GM19025 (cell line): Measurements from ENCODE around the gene PXDN.

Source experiments
- ATAC-seq: cut with Tn5 transposase; IDR thresholded peaks from one replicate; pipeline ENCODE4 v1.9.1; 2021; ENCODE audit warnings: mild to moderate bottlenecking, low read depth, moderate library complexity; ENCODE audit not compliant: unreplicated experiment

PXDN gene

DNA sequence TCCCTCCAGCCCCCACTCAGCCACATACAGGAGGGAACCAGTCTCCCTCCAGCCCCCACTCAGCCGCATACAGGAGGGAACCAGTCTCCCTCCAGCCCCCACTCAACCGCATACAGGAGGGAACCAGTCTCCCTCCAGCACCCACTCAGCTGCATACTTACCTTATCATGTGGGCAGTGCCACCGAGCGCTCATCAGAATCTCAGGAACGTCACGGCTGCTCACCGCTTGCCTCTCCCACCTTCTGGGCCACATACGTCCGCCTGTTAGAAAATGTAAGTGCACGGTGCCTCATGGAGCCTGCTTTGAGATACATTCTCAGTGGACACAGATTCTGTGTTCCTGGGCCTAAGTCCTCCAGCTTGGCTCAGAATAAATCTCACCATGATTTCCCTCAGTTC lies 124.8 kb downstream of the PXDN start:
- no peak for ATAC-seq

DNA sequence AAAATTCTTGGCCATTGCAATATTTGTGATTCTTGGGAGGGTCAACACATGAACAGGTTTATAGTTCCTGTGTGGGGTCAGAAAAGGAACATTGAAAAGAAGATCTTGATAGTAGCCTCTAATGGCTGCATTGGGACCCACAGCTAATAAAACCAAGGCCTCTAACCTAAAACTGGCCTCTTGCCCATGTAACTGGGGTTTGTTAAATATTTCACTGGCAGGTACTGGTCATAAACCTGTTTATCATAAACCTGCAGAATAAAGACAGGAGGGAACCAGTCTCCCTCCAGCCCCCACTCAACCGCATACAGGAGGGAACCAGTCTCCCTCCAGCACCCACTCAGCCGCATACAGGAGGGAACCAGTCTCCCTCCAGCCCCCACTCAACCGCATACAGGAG lies 125.3 kb downstream of the PXDN start:
- ATAC-seq: no peak

DNA sequence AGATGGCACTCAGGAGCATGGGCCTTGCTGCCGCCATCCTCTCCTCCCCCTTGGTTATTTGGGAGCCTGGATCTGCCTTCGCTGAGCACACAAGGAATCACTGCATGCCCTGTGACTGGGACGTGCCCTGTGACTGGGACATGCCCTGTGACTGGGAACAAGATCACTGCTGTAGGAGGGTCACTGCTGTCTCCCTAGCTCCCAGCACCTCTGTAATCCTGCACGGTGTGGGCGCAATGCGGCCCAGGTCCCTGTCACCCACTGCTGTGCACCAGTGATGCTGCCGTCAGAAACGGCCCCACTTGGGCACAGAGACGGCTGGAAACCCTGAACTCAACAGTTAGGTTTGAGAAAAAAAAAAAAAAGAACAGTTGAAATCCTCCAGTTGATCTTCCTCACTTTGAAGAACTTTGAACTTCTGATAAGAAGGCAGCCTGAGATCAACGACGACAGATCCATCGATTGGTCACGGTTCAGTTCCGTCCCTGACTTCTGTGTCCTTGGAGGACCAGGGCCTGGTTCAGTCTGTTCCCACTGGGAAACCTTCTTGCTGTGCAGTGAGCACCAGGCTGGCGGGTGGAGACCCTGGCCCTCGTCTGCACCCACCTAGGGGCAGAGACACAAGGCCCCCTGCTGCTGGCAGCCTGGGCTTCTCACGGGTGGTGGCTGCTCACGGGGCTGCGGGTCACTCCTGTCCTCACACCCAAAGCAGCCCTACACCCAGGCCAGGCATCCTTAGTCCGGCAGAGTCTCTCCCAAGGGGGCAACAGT lies 125.9 kb downstream of the PXDN start:
- ATAC-seq: no peak

DNA sequence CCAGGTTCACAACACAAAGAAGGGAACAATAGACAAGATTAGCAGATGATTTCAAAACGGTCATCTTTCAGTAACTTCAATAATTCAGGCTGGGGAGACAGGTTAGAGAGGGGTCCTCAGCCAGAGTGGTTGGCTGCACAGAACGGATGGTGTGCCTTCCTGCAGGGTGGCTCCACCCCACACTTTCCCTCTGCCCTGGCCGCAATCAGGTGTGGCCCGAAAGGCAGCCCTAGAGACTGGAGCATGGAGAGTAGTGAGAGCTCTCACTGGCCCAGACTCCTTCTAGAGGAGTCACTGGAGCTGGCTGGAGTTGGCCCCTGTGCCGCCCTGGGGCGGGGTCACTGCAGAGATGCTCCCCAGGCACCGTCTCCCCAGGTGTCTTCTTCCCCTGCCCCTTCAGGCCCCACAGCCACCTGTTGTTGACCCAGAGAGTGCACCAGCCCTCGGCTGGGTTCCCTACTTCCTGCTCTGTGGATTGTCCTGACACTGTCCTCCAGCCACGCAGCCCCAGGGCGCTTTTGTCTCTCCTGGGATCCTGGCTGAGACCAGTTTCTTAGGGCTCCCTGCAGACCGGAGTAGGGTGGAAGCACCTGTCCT lies 126.8 kb downstream of the PXDN start:
- ATAC-seq: no peak

DNA sequence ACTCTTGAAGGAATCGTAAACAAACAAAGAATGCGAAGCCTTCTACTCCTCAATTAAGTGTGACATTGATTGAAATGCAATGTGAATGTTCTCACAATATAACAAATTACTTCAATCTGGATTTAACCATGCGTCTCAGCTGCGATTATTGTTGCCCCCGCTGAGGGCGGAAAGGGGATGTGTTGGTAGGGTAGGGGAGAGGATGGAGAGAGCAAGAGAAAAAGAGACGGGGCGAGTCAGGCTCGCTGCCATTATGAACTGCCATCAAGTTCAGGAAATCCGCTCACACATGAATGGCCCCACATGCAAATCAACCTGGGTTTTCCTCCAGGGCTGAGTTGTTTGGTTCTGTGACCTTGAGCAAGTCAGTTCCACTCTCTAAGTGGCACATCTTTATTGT lies 129.8 kb downstream of the PXDN start:
- no peak for ATAC-seq

DNA sequence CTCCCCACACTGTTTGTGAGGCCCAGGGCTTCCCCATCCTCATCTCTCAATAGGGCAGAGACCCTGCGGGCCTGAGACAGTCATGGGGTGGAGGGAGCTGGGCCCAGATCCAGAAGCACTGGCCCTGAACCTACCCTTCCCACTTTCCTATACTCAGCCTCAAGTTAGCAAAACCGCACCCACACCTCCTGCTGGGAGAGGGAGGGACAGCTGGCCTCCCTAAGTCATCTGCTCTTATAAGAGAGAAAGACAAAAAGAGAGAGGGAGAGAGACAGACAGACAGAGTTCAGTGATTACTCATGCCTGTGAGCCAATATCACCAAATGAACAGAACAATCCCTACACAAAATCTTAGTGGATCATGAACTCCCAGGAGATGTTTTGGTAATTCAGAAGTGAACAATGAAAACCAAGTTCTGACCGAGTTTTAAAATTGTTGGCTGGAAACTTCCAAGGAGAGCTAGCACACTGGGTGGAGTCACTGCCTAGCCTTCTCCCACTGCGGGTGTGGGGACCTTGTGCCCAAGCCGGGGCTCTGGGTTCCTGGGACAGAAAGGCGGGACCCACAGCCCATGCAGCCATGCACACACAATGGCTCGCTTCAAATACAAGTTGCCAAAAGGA lies 130.5 kb downstream of the PXDN start:
- ATAC-seq: no peak

DNA sequence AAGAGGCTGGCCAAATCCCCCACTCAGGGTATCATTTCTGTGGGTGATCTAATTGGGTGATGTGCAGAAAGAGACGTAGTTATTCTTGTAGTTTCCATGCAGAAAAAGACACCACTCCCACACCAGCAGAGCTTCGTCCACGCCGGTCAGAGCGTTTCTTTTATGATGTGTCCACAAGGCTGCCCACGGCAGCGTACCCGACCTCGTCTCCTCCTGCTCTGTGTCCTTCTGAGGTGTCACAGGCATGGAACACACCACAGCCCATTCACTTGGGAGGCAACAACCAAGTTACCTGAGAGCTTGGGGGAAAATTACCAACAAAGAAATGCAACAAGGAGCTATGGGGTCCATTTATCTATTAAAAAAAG lies 131.3 kb downstream of the PXDN start:
- no peak for ATAC-seq

DNA sequence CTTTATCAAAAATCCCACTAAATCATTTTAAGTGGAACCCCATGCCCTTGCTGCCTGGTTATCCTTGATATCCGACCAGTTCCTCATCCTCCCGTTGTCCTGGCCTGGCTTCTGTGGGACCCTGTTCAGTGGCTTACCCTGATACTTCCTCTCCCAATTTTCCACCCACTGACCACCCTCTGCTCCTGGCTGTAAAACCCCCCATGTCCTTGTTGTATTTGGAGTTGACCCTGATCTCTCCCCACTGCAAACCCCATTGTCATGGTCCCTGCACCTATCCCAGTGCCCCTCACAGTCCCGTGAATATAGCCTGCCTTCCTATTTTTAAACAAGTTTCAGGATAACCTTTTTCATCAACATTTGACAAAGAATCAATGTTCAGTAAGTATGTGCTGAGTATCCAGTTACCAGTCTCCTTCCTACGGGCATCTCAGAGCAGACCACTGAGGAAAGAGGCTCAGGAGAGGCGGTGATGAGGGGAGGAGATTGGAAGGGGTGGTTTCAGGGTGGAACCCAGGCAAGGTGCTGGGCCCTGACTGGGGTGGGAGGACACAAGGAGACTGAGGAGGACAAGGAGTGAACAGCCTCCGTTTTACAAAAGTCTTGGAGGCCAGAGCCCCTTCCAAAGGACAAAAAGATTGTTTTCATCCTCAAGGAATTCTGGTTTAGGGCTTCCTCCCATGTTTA lies 131.8 kb downstream of the PXDN start:
- ATAC-seq: no peak

DNA sequence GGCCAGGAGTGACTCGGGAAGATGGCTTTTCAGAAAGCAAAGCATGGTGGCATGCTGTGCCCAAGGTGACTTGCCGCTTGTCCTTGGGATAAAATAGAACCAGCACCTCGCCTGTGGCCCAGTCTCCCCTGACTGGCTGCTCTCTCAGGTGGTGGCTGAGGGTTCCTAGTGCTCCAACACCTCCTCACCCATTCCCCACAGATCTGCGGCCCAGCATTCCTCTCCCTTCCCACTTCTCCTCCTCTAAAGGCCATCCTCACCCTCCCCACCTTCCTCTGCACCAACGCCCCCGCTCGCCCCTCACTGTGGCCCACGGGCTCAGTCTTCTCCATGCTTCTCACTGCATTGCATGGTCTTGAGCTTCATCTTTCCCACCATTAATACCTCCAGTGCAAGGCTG lies 132.4 kb downstream of the PXDN start:
- no peak for ATAC-seq

DNA sequence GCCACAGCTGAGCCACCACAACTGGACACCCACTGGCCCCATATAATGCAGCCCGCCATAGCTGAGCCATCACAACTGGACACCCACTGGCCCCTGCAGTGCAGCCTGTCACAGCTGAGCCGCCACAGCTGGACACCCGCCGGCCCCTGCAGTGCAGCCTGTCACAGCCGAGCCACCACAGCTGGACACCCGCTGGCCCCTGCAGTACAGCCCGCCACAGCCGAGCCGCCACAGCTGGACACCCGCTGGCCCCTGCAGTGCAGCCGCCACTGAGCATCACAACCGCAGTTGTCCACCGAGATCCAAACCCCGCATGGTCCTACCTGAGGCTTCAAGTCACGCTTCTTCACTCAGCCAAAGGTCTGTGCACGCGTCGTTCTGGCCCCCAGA lies 134.2 kb downstream of the PXDN start:
- no peak for ATAC-seq

DNA sequence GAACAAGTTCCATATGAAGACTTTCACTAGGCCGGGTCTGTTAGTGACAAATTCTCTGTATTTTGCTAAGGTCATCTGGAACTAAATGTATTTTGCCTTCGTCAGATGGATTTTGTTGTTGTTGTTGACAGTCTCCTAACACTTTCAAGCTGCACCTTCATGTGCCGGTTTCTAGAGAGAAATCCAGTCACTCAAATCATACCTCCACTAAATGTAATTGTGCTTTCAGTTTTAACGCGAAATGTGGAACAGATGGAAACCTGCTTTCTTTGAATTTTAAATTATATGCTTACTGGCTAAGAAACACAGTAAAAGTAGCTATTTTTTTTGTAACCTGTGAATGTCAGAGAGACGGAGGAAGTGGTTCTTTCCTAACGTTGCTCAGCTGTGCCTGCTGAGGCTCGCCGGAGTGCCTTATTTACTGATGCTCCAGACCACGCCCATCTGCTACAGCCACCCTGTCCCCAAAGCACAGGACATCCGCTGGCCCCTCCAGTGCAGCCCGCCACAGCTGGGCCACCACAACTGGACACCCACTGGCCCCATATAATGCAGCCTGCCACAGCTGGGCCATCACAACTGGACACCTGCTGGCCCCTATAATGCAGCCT lies 134.7 kb downstream of the PXDN start:
- ATAC-seq: no peak

DNA sequence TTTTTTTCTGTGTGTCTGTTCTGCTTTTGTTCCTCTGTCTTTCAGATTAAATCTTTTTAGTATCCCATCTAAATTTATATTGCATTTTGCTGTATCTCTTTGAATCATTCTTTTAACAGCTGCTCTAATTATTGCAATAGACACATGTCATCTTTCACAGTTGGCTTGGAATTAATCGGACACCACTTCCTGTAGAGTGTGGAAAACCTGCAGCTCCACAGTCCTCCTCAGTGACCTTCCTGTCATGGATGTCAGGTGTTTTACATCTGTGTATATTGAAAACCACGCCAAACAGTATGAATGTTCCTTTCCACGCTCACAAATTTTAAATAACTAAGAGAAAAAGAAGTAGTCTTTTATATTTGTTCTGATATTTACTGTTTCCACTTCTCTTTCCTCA lies 135.3 kb downstream of the PXDN start:
- no peak for ATAC-seq

DNA sequence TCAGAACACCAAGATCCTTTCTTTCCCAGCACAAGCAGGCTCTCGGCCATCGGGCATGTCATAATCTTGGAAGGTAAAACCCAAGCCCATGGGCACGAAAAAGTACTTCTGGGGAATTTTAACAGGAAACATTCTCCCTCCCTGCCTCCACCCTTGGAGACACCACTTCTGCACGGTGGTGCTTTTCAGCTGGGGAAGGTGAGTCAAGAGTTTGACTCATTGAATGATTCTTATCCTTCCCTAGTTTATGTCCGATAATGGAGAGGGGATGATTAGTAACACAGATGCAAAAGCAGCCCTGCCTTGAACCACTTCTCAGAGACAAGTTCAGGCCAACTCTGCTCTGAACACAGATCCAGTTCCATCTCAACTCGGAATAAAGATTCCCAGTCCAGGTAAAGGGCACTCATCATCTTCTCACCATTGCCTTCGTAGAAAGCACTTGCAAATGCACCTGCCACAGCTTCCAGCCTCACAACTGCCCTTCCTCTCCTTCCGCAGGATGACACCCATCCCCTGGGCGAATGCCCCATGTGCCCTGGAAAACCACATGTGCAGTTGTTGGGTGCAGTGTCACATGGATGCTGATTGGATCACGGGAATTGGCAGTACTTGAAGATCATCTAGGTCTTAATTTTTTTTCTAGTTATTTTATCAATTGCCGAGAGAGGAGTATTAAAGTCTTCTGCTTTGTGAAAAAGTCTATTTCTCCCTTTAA lies 136.2 kb downstream of the PXDN start:
- ATAC-seq: no peak

DNA sequence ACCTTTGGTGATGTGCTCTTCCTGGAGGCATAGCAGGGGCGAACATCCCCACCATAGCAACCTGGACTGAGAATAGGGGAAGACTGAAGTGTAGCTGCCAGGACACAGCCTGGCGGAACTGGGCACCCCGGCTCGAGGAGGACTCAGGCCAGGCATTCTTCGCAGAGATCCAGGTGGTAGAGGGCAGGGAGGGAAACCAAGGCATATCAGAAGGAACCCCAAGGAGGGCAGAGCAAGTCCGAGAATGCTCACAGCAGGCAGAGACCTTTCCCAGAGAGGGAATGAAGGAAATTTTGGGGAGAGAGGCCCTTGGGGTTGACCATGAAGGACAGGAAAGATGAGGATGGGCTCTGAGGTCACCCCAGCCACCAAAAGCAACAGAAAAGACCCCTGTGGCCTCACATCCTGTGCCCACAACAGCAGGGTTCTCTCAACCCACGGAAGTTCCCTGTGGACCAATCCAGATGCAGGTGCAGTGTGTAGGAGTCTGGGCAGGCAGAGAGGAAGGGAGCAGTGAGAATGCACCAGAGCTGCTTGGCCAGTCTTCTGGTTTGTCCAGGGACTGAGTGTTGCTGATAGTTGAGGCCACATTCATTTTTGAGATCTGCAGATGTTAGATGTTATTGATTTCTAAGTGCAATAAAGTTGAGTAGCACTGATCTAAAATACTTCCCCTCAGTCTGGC lies 136.9 kb downstream of the PXDN start:
- no peak for ATAC-seq

DNA sequence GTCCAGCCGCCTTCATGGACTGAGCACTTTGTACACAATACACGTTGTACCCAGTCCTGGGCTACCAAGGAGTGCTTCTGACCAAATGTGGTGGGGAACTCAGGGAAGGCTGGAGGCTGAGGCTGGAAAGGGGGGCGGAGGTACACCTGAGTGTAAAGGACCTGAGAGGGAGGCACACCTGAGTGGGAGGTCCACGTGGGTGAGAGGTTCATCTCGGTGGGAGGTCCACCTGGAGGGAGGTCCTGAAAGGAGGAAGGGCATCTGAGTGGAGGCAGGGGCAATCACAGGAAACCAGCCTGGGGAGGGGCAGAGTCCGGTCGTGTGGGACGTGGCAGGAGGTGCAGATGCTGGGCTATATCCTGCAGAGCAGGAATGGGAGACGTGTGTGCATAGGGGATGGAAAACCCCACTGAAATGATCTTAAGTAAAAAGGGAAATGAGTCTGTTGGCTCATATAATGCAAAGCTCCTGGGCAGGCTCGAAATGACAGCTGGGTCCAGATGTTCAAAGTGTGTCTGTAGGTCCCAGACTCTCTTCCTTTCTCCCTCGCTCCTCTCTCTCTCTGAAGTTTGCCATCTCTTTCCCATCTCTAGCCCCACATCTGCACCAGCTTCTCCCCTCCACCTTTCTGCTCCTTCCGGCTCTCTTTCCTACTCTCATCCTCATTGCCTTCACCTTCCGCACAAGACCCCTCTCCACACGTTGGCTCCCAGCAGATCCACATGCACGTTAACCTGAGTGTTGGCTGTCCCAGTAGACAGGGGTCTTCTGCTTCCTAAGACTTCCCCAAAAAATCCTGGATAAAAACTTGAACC lies 137.7 kb downstream of the PXDN start:
- ATAC-seq: no peak

DNA sequence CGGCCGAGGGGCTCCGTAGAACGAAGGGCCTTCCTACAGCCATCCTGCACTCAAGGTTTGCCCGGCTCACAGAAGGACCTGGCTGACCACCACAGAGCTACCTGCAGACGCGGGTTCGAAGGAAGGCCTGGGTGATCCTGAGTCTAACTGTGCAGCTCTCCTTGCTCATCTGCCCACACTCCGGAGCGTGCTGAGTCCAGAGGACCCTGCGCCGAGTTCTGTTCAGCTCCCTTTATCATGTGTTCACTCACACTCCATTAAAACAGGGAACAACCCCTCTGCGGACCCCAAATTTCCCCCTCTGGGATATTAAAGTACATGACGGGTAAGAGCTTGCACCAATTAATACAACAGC lies 138.3 kb downstream of the PXDN start:
- ATAC-seq: no peak

DNA sequence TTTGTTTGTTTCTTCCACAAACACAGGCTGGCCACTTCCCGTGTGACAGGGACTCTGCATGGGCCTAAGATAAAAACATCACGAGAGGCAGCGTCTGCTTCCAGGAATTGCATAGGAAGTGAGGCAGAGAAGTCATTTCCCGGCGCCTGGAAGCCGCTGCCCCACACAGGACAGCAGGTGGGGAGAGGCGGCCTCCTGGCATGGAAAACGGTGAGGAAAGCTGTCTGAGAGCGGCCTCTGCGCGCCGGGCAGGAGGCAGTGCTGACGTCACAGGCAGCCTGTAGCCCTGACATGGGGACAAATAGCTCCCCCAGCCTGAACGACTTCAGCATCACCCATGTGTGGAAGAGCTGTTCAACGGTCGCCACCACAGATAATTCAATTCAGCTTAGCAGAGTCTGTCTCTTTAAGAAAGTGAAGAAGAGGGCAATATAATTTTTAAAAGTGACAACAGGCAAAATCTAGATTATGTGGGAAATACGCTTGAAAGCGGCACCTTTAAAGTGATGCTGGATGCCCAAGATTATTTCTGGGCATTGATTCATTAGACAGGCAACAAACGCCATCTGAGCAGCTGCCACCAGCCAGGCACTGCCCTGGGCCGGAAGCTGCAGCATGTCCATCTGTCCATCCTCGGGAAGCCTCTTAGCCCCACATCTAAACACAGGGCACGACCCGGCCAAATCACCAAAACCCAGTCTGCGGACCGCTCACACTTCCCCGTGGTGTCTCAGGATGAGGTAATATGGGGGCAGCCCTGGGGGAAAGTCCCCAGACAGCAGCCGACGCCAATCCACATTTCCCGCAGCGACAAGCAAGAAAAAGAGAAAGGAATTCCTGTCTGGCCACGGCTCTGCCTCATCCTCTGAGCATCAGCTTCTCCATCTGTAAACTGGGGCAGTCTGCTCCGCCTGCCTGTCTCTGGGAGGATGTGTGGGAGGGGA lies 138.9 kb downstream of the PXDN start:
- ATAC-seq: no peak

DNA sequence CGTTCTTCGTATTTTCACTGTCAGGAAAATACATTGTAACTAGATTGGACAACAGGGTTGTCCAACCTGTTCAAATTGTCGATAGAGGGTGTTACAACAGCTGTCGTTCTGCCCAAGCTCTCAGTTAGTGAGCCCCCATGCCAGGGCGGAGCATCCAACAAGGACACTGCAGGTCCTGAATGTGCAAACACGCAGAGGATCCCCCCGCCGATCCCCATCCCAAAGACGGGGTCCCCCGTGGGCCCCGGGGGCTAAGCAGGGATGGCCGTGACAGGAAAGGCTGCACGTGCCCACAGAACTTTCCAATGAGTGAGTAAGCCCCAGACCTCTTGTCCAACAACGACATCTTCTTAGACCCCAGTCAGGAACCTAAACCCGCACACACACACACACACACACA lies 140.8 kb downstream of the PXDN start:
- no peak for ATAC-seq
